ENCODE measurements around the gene ERICH4.
A peak's percentile ranks its signal among the peaks of the same experiment; 100 is the strongest.

Gene ERICH4

DNA sequence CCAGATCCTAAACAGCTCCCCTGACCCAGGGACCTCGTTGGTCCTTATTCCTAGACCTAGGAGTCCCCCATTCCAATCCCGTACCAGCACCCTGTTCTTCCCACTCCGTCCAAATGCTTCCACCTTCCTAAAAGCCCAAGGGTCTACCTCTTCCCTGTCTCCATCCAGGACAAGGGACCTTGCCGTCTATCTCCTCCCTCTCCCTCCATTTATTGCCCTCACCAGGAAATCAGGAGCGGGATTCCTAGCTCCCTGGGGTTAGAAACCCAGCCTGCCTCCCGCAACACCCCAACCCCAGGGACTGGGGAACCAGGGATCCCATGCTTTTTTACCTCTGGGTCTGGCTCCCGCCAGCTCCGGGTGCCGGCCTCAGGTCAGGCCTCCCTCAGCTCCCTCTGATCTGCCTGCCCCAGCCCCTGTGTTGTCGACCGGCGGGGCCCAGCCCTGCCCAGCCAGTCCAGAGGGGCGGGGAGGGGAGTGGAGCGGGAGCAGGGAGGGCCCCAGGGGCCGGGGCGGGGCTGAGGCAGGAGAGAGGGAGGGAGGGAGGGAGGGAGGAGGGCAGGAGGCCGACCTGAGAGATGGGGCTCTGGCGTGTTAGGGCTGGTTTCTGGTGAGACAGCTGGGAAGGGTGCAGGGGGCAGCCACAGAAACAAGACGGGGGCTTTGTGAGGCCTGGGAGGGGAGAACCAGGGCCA, 15.9 kb upstream of the ERICH4 start, which contains the start of gene B3GNT8:
Gene B3GNT8, minus strand, starts transcription at position 423 of the 695 bp plus-strand sequence. CDS start 596 bp downstream, outside the sequence.
- TF ChIP-seq, protein P1, sequence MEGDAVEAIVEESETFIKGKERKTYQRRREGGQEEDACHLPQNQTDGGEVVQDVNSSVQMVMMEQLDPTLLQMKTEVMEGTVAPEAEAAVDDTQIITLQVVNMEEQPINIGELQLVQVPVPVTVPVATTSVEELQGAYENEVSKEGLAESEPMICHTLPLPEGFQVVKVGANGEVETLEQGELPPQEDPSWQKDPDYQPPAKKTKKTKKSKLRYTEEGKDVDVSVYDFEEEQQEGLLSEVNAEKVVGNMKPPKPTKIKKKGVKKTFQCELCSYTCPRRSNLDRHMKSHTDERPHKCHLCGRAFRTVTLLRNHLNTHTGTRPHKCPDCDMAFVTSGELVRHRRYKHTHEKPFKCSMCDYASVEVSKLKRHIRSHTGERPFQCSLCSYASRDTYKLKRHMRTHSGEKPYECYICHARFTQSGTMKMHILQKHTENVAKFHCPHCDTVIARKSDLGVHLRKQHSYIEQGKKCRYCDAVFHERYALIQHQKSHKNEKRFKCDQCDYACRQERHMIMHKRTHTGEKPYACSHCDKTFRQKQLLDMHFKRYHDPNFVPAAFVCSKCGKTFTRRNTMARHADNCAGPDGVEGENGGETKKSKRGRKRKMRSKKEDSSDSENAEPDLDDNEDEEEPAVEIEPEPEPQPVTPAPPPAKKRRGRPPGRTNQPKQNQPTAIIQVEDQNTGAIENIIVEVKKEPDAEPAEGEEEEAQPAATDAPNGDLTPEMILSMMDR (IDR thresholded peaks at IDR 0.05; ENCODE audit: borderline replicate concordance, control extremely low read depth, extremely low read depth, insufficient read depth, missing control alignments) = no peak
- in situ Hi-C loops (cut with MboI; ENCODE audit: low sequenced_read_pairs, unreplicated experiment) = no loop called here
- DNase-seq (ENCODE audit: low spot score) = peak; percentile 86

DNA sequence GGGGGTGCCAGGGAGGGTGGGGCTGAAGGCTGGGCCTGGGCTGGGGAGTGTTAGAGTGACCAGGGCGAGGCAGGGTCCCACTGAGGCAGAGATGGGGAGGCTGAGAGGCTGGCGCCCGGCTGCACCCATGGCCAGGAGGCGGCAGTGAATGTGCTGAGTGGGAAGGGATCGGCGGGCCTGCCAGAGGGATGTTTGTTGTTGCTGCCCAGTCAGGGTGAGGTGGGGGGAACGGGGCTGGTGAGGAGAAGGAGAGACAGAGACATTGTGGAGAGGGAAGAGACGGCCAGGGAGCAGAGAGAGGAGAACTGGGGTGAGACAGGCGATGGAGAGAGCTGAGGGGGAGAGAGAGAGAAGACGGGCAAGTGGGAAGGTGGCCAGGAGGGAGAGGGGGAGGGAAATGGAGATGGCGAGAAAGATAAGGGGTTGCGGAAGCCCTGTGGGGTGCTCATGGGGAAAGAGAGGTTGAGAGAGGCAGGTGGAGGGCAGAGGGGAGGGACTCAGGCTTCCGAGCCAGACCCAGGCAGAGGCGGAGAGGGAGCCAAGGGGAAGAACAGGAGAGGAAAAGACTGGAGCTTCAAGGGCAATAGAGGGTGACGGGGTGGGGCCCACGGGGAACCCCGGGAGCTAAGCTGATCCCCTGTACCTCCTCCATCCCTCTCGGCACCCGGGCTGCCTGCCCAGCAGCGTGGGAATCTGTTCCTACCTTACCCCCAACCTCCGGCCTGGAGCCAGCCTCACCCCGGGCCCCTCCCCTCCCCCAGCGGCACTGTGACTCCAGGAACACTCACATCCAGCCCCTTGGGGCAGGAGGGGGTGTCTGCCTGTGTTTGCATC, 15.1 kb upstream of the ERICH4 start:
- in situ Hi-C loops (cut with MboI; ENCODE audit: low sequenced_read_pairs, unreplicated experiment) = no loop called here
- peak; percentile 56 for DNase-seq (ENCODE audit: low spot score)
- TF ChIP-seq, protein P1 (IDR thresholded peaks at IDR 0.05; ENCODE audit: borderline replicate concordance, control extremely low read depth, extremely low read depth, insufficient read depth, missing control alignments) = no peak

DNA sequence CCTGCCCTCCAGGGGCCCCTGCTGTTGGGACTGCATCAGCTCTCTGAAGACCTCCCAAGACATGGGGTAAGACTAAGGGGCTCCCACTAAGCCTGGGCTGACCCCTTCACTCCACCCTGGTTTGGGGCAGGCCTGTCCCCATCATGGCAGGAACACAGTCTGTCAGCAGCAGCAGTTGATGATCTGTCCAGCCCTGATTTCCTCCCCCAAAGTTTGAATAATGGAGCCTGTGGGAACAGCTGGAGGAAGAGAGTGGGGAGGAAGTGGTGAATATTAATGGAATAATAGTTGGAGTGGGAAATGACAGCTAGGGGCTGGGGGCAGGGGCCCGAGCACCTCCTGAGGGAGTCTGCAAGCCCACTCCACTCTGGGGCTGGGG, 14.5 kb upstream of the ERICH4 start:
- in situ Hi-C loops (cut with MboI; ENCODE audit: low sequenced_read_pairs, unreplicated experiment) = no loop called here
- DNase-seq (ENCODE audit: low spot score) = no peak
- TF ChIP-seq, protein P1 (IDR thresholded peaks at IDR 0.05; ENCODE audit: borderline replicate concordance, control extremely low read depth, extremely low read depth, insufficient read depth, missing control alignments) = no peak

DNA sequence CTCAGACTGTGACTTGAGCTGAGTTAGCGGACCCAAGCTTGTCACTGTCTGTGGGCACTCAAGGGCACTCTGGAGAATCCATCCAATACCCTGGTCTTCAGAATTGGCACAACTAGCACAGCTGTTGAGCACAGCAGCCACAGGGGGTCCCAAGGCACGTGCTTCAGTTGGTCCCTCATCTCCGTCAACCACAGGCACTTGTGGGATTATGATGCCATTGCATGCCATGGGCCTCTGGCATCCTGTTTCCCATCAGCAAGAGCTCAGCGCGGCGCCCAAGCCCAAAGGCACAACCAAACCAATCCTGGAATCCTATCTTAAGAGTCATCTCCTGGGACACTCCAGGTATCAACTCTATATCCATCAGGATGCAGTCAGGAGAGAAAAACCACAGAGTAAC, 12.0 kb upstream of the ERICH4 start:
- in situ Hi-C loops (cut with MboI; ENCODE audit: low sequenced_read_pairs, unreplicated experiment) = no loop called here
- TF ChIP-seq, protein P1 (IDR thresholded peaks at IDR 0.05; ENCODE audit: borderline replicate concordance, control extremely low read depth, extremely low read depth, insufficient read depth, missing control alignments) = no peak
- no peak for DNase-seq (ENCODE audit: low spot score)

DNA sequence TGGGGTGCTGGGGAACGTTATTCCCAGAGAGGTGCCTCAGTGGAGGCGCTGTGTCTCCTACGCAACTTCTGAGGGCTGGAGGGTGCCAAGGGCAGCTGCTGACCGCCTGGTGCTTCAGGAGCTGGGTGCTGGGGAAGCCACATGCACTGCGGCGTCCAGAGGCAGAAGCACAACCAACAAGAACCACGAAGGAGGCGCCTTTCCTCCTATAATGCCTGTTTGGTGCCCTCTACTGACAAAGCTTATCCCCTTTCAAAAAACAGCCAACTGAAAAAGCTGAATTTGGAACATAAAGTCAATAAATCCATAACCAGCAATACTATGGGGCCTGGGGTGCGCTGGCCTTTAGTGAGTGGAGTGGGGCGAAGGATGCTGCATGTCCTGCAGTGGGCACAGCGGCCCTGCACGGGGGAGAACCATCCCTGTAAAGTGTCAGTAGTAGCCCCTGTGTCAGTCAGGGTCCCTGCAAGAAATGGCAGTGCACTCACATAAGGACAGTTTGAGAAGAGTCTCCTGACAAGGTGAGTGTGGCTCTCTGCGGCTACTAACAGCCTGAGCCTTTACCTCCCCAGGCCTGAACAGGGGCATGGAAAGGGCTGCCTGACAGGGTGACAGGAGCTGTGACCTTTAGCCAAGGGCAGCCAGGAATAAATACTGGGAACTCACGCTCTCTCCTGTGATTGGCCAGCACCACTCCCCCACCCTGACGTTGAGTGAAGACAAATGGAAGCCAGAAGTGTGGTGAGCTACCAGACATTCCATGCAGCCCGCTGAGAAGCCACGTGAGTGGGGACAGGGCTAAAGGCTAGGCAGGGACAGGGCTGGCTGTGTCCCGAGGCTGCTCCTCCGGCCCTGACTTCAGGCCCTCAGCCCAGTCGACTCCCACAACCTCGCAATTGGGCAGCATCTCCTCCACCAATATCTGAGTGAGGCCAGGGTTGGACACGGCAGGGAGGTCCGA, 11.2 kb upstream of the ERICH4 start:
- in situ Hi-C loops (cut with MboI; ENCODE audit: low sequenced_read_pairs, unreplicated experiment) = no loop called here
- no peak for DNase-seq (ENCODE audit: low spot score)
- TF ChIP-seq, protein P1 (IDR thresholded peaks at IDR 0.05; ENCODE audit: borderline replicate concordance, control extremely low read depth, extremely low read depth, insufficient read depth, missing control alignments) = peak; percentile 29

DNA sequence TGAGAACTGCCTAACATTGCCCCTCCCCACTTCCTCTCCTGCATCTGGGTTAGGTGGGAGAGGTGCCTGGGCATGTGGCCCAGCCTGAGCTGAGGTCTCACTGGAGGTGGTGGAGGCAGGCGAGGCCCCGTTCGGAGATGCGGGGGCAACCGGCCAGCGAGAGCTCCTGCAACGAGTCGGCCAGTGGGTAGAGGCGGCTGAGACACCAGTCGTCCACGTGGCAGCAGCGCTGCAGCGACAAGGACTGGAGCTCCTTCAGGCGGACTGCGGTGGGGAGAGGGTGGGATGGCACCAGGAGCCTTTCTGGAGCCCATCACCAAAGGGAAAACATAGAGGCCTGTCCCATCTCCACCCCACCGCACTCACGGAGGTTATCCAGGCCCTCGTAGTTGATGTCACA, 9.8 kb upstream of the ERICH4 start:
- in situ Hi-C loops (cut with MboI; ENCODE audit: low sequenced_read_pairs, unreplicated experiment) = no loop called here

More for the DNA sequence above, 9.8 kb upstream of the ERICH4 start:
- DNase-seq (ENCODE audit: low spot score) = no peak
- TF ChIP-seq, protein P1 (IDR thresholded peaks at IDR 0.05; ENCODE audit: borderline replicate concordance, control extremely low read depth, extremely low read depth, insufficient read depth, missing control alignments) = no peak

Data from GM13976 (cell line).